Testis (tissue), 5 donors: ENCODE data around the gene RAD51C. TPM values are rescaled to one million over a fixed set of nuclear protein-coding genes. Genes with fewer than 3 reads are reported as not detected.
"Not testable (repeated sequence)": the region's sequence is repeated elsewhere in the genome, so short reads cannot be mapped to it uniquely, and the experiment has no call there.

Experiments used
- DNase-seq: peaks from one replicate; pipeline ENCODE4 v3.0.0-alpha.2; 2019
- H3K27ac ChIP-seq, 2 donors: fragments of 200-600 bp; sonication (generic); one replicate each; pipeline ENCODE4 v1.5.1; 2019
- H3K27me3 ChIP-seq: fragments of 200-600 bp; sonication (generic); one replicate; pipeline ENCODE4 v1.5.1; 2019
- H3K36me3 ChIP-seq: fragments of 200-600 bp; sonication (generic); one replicate; pipeline ENCODE4 v1.5.1; 2017; ENCODE audit warnings: low read depth; ENCODE audit errors: missing control alignments
- H3K4me1 ChIP-seq: fragments of 200-600 bp; sonication (generic); one replicate; pipeline ENCODE4 v1.5.1; 2019
- H3K4me3 ChIP-seq, 2 donors: fragments of 200-600 bp; sonication (generic); one replicate each; pipeline ENCODE4 v1.5.1; 2017 to 2019
- H3K9me3 ChIP-seq: fragments of 200-600 bp; sonication (generic); one replicate; pipeline ENCODE4 v1.5.1; 2017
- CTCF ChIP-seq, 3 experiments: fragments of 450-650 bp in 2 of 3; fragments of 200-600 bp in 1 of 3; sonication (generic) in 1 of 3; IDR thresholded peaks; one replicate each; pipeline ENCODE4 v1.5.1; 2016 to 2019; ENCODE audit warnings: antibody characterized with exemption in 3 of 3, mild to moderate bottlenecking in 2 of 3, moderate library complexity in 1 of 3
- POLR2A ChIP-seq: fragments of 450-650 bp; IDR thresholded peaks from one replicate; pipeline ENCODE4 v1.6.1; 2017; ENCODE audit warnings: antibody characterized with exemption, mild to moderate bottlenecking, moderate library complexity
- WGBS, 2 donors: methylation state at CpG; one replicate each; pipeline ENCODE4 v1.1.5; 2018; 5-methylcytosine and 5-hydroxymethylcytosine counted together
- intact Hi-C: fragments of 100-400 bp; cut with DNase I; formaldehyde crosslinking; loops from one replicate; pipeline ENCODE4 v1.15.1; 2023; ENCODE audit warnings: low total_unique reads
- long read RNA-seq, 2 donors: transcript quantifications; one replicate each; lab custom pipeline, GENCODE V29; 2026
- polyA plus RNA-seq: library from polyadenylated mRNA; stranded (reverse); fragments of 350-450 nt; fragmentation: Illumina TruSeq; extraction: RNeasy Lipid Tissue Mini Kit (QIAGEN cat#74804); gene quantifications from one replicate; pipeline ENCODE4 v1.2.3, GENCODE V29; 2014; ENCODE audit warnings: low read depth, low replicate concordance; ENCODE audit not compliant: insufficient read depth
- total RNA-seq, 2 donors: library from RNA; depleted of rRNA; stranded (reverse); fragments of >200 nt; gene quantifications; one replicate each; pipeline ENCODE4 v1.2.3, GENCODE V29; 2016

RAD51C gene
- total RNA-seq = 10 to 100 TPM; 44.5 to 63.4 TPM
- polyA plus RNA-seq = 53.5 TPM
- long read RNA-seq, donor 1, transcript RAD51C-203 (2 exons, 567 nt) = major isoform, 5 of 10 reads
- long read RNA-seq, donor 1, partial matches to known transcripts = 0 of 10 reads
- long read RNA-seq, donor 1, other reads (novel, unspliced or antisense) = 0 of 10 reads
- long read RNA-seq, donor 2, transcript RAD51C-201 (9 exons, 2,591 nt) = major isoform, 6 of 12 reads
- long read RNA-seq, donor 2, partial matches to known transcripts = 0 of 12 reads
- long read RNA-seq, donor 2, other reads (novel, unspliced or antisense) = 0 of 12 reads

- Histone ChIP-seq H3K27ac (peak within 1 kb of the TSS; percentile 29 to 95), H3K9me3 (no peaks in the 10 kb centered on the region), H3K4me1 (peaks cover 11% of the 10 kb centered on the region), H3K36me3 (no peaks in the 10 kb centered on the region), H3K4me3 (peak within 1 kb of the TSS; percentile 66 to 81), H3K27me3 (no peaks in the 10 kb centered on the region)
- peak; percentile 90 for DNase-seq
- intact Hi-C loops = no loop called here
- 6 to 10% methylated on average over 35 to 44 of the region's 50 CpGs for WGBS, 2 donors
- no peak for TF ChIP-seq POLR2A
- no peak for TF ChIP-seq CTCF (IDR thresholded peaks at IDR 0.05)
Observed at GRCh38 chr17:58692239-58693055, at the start of gene RAD51C. TSS of gene RAD51C (plus strand) at chr17:58692602. CDS start at chr17:58692644, 42 bp downstream.

- Histone ChIP-seq H3K36me3 (no peaks in the 10 kb centered on the region), H3K4me1 (no peaks in the 10 kb centered on the region), H3K27ac (no peak overlapping the region), H3K27me3 (no peaks in the 10 kb centered on the region), H3K4me3 (no peak overlapping the region), H3K9me3 (no peaks in the 10 kb centered on the region)
- WGBS, 2 donors = 54 to 77% methylated on average over 2 of the region's 2 CpGs
- TF ChIP-seq CTCF (IDR thresholded peaks at IDR 0.05) = no peak
- TF ChIP-seq POLR2A = no peak
- DNase-seq = no peak
- intact Hi-C loops = no loop called here
Observed at GRCh38 chr17:58643147-58643546, 49.3 kb upstream of the RAD51C start.

GRCh38 chr17:58648236-58648635 lies 44.2 kb upstream of the RAD51C start:
- TF ChIP-seq CTCF (IDR thresholded peaks at IDR 0.05) (no peak), POLR2A (no peak)
- Histone ChIP-seq H3K9me3 (no peaks in the 10 kb centered on the region), H3K36me3 (no peaks in the 10 kb centered on the region), H3K4me1 (no peaks in the 10 kb centered on the region), H3K27me3 (no peaks in the 10 kb centered on the region), H3K27ac (no peak overlapping the region), H3K4me3 (no peak overlapping the region)
- intact Hi-C loops = no loop called here
- no peak for DNase-seq

- H3K27ac ChIP-seq = peak overlapping the region; percentile 40 to 76
- H3K27me3 ChIP-seq, intact Hi-C loops, H3K4me3 ChIP-seq, H3K9me3 ChIP-seq, H3K4me1 ChIP-seq, DNase-seq, H3K36me3 ChIP-seq: not testable (repeated sequence)
- WGBS, 2 donors = 68 to 69% methylated on average over 10 of the region's 10 CpGs
Observed at GRCh38 chr17:58657962-58658803, 34.2 kb upstream of the RAD51C start.
